HG03097 (cell line): ENCODE measurements around the gene MREG.
A peak's percentile ranks its signal among the peaks of the same experiment; 100 is the strongest.

Source experiments
- ATAC-seq: cut with Tn5 transposase; IDR thresholded peaks from one replicate; pipeline ENCODE4 v1.9.1; 2021; ENCODE audit not compliant: unreplicated experiment, low FRiP score

The MREG gene, protein sequence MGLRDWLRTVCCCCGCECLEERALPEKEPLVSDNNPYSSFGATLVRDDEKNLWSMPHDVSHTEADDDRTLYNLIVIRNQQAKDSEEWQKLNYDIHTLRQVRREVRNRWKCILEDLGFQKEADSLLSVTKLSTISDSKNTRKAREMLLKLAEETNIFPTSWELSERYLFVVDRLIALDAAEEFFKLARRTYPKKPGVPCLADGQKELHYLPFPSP

DNA sequence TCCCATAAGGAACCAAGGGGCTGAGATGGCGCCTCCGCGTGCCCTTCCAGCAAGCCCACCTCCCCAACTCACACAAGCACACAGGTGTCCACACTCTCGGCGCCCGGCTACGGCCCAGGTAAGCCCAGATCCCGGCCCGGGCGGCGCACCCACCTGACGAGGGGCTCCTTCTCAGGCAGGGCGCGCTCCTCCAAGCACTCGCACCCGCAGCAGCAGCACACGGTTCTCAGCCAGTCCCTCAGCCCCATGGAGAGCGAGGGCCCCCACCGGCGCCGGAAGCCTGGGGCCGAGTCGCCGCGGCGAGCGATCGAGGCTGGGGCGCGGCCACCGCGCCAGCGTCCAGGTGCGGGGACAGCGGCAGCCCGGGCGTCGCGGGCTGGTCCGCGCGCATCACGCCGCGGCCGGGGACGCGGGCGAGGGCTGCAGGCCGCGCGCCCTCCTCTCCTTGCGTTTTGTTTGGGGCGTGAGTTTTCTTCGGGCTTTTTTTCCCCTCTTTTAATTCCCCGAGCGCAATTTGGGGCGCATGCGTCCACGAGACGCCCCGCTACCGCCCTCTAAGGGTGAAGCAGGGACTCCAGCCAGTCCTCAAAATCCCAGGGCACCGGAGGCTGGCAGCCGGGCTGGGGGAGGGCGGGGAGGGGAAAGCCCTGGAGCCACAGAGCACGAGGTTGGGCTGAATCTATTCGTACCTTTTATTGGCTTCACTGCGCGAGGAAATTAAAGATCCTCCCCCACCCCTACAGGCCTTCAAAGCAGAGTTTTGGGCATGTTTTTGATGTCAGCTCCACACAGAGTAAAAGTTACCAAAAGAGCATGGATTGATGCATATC, at the start of gene MREG:
MREG (minus strand) TSS at position 472 of the 830 bp plus-strand sequence; CDS start at position 248, 224 bp downstream.
- peak; percentile 41 for ATAC-seq

DNA sequence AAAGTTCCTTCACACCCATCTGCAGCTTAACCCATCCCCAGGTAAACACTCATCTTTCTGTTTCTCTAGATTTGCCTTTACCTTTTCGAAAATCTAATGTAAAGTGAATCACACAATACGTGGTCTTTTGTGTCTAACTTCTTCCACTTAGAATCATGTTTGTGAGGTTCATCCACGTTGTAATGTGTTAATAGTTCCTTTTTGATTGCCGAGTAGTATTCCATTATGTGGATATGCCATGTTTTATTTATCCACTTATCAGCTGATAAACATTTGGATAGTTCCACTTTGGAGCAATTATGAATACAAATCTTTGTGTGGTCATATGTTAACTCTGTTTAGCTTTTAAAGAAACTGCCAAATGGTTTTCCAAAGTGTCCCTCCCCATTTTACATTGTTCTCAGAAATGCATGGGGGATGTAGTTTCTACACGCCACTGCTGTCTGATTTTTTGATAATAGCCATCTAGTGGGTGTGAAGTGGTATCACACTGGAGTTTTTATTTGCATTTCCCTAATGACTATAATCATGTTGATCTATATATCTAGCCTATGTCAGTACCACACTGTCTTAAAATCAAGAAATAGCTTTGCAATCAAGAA, 46.0 kb upstream of the MREG start:
- no peak for ATAC-seq

DNA sequence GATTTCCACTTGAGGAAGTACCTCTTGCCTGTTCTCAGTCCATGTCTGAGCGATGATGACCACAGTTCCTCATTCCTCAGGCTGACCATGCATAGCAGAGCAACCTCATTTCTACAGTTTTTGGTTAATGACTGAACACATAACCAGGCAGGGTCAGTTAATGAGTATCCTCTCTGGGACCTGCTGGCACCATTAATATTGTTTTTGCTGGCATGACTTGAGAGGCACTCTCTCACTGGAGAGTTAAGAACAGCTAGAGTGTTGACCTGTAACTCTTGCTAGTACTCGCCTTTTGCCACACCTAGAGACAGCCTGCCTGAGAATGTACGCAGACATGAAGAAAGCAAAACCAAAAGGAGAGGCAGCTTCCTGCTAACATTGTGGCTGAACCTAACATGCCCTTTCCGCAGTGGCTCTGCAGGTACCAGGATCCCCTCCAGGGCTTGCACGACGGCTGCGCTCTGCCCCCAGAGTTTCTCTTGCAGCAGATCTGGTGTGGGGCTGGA, 44.4 kb upstream of the MREG start:
- peak; percentile 92 for ATAC-seq

DNA sequence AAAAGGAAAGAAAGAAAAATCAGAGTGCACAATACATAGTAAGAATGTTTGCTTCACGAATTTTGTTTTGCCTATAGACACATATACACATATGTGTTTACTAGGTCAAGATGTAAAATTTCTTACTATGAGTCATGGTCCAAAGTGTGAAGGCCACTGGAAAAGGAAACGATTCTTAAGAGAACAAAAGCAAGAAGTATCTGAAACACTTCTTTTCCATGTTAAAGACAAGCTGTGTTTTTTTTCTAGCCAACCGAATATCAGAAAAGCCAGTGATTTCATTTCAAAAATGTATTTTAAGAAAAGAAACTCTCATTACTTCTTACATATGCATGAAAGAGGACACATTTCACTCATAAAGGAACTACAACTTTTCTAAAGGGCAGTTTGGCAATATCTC, 43.4 kb upstream of the MREG start:
- ATAC-seq, result peak; percentile 28

DNA sequence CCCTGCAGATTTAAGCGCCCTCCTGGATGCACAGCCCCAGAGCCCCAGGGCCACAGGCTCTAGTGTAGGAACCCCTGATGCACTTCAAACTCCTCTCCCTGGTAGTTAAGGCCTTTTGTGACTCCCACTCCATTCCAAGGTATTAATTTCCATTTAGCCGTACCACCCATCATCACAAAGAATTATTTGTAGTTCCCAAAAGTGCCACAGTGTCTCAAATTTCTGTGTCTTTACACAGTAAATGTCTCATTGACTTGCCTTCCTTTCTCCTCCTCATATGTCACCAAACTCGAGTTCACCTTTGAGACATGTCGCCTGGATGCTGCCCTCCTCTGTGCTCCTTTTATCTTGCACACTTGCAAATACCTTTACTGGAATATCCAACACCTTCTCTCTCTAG, 42.3 kb upstream of the MREG start:
- no peak for ATAC-seq

DNA sequence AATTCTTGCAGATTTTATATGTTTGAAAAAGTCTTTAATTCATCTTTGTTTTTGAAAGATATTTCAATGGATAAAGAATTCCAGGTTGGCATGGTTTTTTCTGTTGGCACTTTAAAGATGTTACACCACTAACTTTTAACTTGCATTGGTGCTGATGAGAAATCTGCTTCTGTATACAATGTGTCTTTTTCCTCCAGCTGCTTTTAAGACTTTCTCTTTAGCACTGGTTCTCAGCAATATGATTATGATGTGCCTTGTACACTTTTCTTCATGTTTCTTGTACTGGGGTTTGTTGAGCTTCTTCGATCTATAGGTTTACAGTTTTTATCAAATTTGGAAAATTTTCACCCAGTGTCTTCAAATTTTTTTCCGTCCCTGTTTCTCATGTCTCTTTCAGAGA, 39.1 kb upstream of the MREG start:
- no peak for ATAC-seq

DNA sequence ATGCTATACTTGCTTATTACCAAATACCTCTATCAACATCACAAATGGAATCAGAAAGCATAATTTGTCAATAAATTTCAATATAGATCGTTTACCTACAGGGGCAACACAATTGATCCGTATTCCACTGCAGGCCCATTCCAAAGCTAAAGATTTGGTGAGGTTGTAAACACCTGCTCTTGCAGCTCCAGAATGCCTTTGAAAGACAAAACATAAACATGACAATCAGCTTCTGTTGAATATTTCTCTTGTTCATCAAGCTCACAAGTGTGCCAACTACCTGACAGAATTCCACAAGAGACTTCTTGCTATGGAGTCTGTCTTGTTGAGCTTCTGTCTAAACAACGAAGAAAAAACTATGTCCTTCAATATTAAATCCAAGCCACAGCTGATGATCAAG, 38.0 kb upstream of the MREG start:
- no peak for ATAC-seq

DNA sequence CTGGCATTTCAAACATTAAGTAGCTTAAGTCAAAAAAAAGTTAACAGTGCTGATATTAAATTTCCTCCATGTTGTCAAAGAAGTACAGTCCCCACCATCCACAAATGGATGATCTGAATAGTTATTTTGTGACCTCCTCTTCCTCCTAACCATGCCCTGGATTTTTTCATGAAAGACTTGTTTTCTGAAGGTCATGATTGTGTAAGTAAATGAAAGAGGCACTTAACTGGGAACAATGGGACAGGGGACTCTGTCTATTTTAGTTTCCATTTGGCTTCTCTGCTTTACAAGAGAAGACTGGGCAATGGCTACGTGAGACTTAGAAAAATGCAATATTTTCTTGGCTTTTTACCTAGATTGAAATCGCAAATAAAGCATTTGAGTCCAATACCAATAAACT, 36.1 kb upstream of the MREG start:
- ATAC-seq, result no peak

DNA sequence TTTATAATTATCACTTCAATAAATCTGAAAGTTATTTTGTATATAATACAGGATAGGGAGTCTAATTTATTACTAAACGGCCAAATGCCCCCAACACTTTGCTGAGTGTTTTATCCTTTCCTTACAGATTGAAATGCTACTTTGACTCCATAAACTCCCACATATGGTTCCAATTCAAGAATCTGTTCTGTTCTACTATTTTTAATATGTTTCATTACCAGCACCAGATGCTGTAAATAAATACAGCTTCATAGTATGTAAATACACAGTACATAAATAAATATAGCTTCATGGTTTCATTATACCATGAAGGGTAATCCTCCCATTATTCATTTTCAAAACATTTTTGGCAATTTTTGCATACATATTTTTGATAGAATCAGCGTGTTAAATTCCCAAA, 34.0 kb upstream of the MREG start:
- no peak for ATAC-seq

DNA sequence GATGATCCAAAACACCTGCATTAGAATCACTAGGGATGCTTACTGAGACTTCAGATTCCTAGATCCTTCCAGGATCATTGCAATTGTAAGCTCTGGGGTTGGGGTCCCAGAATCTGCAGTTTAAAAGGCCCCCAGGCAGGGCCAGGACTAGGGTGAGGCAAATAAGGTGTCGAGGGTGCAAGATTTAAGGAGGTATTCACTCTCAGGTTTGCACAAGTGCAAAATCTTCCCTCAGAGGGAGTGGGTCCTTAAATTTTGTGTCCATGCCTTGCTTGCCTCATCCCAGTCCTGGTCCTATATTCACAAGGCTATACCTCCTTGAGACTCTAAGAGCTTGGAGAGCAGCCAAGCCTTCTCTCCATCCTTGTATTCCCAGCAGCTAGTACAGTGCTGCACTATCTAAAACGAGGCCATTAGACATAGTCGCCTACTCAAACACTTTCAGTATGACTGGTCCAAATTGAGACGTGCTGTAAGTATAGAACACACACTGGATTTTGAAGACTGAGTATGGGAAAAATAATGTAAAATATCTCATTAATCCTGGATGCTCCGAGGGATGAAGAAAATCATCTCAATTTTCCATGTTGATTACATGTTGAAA, 31.6 kb upstream of the MREG start:
- no peak for ATAC-seq

DNA sequence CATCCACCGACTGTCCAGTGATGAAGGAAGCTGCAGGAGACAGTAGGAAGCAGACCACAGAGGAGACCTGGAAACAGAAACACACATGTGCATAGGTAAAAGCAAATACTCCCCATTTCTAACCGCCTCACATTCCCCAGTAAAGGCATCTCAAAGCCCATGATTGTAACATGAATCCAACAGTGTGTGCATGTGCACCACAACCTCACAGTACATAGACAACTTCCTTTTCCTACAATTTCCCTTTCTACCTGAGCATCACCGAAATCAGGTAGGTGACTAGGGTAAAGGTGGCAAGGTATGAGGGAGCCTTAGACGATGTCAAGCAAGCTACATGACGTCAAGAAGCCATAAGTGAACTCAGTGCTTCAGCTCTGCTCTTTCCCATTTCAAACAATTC, 30.6 kb upstream of the MREG start:
- no peak for ATAC-seq

DNA sequence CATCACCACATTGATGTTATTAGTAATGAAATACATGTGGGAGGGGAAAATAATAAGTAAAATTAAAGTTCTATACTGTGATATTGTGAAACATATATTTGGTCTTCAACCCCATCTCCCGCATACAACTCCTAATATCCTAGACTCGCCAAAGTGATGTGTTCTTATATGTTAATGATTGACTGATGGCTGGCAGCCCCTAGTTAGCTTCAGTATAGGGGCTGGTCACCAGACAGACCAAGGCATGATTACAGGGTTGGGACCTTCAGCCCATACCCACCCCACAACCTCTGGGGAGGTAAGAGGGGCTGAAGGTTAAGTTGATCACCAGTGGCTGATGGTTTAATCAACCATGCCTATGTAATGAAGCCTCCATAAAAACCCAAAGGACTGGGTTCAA, 28.1 kb upstream of the MREG start:
- ATAC-seq, result no peak

DNA sequence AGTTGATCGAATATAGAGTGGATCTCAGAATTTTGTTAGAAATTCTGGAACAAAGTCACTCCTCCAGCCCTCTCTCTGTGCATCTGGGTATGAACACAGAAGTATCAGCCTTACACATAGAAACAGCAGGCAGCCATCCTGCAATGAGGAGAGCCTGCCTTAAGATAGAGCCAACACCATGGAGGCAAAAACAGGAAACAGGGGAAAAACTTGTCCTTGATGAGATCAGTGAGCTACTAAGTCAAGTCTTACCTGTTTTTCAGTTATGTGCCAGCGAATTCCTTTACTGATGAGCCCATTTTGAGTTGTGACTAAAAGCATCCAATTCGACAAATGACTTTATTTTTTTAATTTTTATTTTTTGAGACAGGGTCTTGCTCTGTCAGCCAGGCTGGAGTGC, 26.6 kb upstream of the MREG start:
- no peak for ATAC-seq

DNA sequence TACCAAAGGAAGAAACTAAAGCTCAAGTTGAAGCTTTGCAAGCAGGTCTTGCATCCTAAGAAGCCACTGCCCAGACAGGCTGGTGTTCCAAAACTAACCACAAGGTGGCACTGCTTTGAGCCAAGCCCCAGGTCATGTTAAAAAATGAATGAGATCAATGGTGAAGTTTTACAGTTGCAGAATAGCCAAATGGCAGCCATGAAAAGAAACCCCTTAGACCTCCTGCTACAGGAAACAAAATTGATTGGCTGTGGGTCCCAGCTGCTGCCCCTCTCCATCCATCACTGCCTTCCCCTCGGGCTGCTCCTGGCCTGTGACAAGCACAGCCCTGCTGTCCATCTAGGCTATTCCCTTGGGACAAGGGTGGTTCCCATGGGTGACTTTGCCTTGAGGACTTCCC, 20.7 kb upstream of the MREG start:
- no peak for ATAC-seq

DNA sequence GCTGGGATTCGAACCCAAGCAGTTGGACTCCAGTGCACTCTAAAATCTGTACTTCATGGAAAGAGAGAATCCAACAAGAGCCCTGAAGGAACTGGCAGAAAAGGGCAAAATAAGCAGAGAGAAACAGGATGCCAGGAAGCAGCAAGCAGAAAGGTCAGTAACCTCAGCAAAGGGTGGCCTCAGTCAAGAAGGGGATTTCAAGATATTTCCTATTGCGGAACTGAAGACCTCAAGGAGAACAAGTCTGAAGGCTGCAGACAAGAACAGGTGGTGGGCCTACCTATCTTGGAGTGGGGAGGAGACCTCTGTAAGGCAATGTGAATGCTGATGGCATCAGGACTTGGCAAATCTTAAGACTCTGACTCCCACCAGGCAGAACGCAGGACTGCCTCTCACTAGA, 20.1 kb upstream of the MREG start:
- no peak for ATAC-seq

DNA sequence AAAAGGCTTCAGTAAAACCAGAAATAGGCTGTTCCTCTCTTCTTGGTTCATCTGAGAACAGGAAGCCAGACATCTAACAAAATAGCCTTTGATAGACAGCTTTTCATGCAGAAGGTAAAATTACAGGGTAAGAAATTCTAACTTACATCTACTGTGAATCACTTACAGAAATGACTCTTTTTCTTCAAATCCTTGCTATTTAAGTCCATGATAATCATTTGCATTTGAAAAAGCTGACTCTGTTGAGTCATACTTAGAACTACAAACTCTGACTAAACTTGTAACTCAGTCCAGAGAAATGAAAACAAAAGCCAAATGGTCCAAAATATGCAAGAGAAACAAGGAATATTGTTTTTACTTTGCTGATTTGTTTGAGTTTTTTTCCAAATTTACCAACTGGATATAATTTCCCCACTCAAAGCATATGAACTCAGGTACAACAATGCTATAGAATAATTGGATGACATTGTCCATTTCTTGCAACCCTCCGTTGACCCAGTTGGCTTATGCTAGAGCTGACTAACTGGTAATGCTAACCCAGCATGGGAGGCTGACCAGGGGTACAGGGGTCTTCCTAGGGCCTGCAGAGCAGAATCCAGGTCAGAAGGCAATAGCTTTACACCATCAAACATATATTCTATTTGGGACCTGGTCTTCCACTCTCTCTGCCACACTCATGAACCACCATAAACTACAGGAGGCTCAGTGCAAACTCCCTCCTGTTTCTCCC, 18.8 kb upstream of the MREG start:
- ATAC-seq, result peak; percentile 79

DNA sequence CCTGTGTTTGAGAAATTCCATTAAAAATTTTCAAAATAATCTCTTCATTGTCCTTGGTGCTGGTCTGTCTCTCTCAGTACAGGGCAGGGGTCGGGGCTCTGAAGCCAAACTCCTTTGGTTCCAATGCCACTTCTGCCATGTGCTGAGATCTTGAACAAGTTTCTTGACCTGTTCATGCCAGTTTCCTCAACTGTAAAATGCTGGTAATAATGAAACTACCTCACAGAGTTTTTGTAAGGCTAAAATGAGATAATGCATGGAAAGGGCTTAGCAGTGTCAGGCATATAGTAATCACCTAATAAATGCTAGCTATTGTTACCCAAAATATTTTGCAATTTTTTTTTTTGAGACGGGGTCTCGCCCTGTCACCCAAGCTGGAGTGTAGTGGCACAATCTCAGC, 16.9 kb upstream of the MREG start:
- ATAC-seq, result no peak

DNA sequence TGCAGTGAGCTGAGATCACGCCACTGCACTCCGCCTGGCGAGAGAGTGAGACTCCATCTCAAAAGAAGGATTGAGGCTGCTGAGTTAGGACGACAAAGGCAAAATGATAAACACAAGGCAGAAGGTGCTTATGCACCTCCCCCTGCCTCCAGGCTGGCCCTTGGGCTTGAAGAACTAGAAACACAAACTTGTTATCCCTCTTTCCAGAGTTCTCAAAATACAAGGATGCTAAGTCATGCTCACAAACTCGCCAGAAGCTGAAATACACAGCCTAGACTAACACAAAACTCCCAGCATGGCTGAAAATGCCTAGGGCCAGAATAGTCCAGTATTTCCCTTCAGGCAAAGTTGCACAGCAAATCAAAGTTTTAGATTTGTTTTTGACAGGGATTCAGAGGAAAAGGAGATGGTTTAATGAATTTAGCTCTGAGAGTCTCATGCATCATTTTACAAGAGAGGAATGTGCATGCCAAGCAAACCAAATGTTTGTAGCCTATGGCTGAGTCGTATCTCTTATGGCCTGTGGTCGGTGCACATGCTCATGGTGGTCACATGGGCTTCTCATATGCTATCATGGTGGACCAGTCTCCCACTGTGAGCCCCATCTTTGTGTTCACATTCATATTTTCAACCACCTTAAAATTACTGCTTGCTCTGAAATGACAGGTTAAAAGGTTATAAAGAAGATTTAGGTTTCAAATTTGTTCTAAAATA, 16.2 kb upstream of the MREG start:
- ATAC-seq, result no peak

DNA sequence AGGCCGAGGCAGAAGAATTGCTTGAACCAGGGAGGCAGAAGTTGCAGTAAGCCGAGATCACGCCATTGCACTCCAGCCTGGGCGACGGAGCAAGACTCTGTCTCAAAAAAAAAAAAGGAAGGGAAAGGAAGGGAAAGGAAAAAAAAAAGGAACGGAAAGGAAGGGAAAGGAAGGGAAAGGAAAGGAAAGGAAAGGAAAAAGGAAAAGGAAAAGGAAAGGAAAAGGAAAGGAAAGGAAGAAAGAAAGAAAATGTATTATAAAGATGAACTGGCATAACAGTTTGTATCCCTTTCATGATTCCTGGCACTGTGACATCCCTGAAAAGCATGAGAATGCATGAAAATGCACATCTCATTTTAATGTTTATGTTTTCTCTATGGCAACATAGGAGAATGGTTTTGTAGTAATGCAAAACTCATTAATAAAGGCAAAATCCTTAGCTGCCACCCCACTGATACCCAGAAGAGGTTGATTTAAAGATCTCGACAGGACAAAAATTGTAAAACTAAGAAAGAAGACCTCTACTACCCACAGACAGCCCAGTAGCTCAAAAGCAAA, 11.5 kb upstream of the MREG start:
- no peak for ATAC-seq
